Calu3 (cell line): ENCODE measurements around the gene MAP3K2. TPM values are rescaled to one million over a fixed set of nuclear protein-coding genes. Genes with fewer than 3 reads are reported as not detected.

ENCODE experiments used
- BruUV-seq: library from RNA; stranded (reverse); fragments of 400-500 nt; replicated peaks from 2 replicates; lab custom pipeline; 2021; lab: Mats Ljungman, UMichigan
- CTCF ChIA-PET: fragments of 300-600 bp; sonication (Branson Sonifier 250); formaldehyde crosslinking; loops from one replicate; lab custom pipeline; 2022; ENCODE audit warnings: antibody characterized with exemption; lab: Charles Lee
- DNase-seq: peaks from one replicate; pipeline ENCODE4 v3.0.0; 2022
- H3K27ac Mint-ChIP-seq: one replicate; pipeline ENCODE4 v1.8.0; 2022; ENCODE audit warnings: mixed read lengths; ENCODE audit not compliant: unreplicated experiment
- H3K27me3 Mint-ChIP-seq: one replicate; pipeline ENCODE4 v1.8.0; 2022; ENCODE audit warnings: mixed read lengths; ENCODE audit not compliant: unreplicated experiment
- H3K36me3 Mint-ChIP-seq: one replicate; pipeline ENCODE4 v1.8.0; 2022; ENCODE audit warnings: mild to moderate bottlenecking, moderate library complexity, mixed read lengths; ENCODE audit not compliant: insufficient read depth, unreplicated experiment
- H3K4me1 Mint-ChIP-seq: one replicate; pipeline ENCODE4 v1.8.0; 2022; ENCODE audit warnings: mild to moderate bottlenecking, low read depth, mixed read lengths; ENCODE audit not compliant: unreplicated experiment
- H3K4me3 Mint-ChIP-seq: one replicate; pipeline ENCODE4 v1.8.0; 2022; ENCODE audit warnings: mild to moderate bottlenecking, low read depth, moderate library complexity, mixed read lengths; ENCODE audit not compliant: unreplicated experiment
- H3K9me3 Mint-ChIP-seq: one replicate; pipeline ENCODE4 v1.8.0; 2022; ENCODE audit warnings: low read depth, mixed read lengths; ENCODE audit not compliant: unreplicated experiment
- CTCF ChIP-seq: fragments of 200-600 bp; IDR thresholded peaks from one replicate; pipeline ENCODE4 v1.8.0; 2022; ENCODE audit warnings: antibody characterized with exemption; ENCODE audit not compliant: unreplicated experiment
- intact Hi-C: fragments of 100-400 bp; cut with micrococcal nuclease; formaldehyde crosslinking; loops from one replicate; pipeline ENCODE4 v1.10.0; 2022; ENCODE audit not compliant: unreplicated experiment
- total RNA-seq: library from RNA; stranded (reverse); gene quantifications from 2 replicates; pipeline ENCODE4 v1.2.3, GENCODE V29; 2022

Gene MAP3K2
- total RNA-seq, 1 experiment from 2014 or later = 60.9 TPM

DNA sequence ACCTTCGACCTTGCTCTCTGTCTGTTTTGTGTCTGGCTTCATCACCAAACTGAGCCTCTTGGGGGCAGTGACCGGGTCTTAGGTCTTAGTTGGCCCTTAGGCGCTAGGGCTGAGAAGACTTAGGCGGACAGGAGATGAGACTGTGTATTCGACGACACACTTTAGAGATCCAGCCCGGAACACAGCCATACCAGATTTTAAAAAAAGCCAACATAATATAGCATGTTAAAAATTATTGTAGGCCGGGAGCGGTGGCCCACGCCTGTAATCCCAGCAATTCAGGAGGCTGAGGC lies 21.0 kb upstream of the MAP3K2 start:
- no peak for DNase-seq
- intact Hi-C loops = no loop called here
- CTCF ChIA-PET = interaction anchor here (1.1 to 1.4 kb wide), 3 partner anchors 14 to 132 kb away, joined by 3 read pairs; no protein-coding TSS in a partner anchor
- peak overlapping the region; percentile 69 for H3K27ac Mint-ChIP-seq
- H3K4me1 Mint-ChIP-seq = peaks cover 35% of the 10 kb centered on the region
- peaks cover 19% of the 10 kb centered on the region for H3K36me3 Mint-ChIP-seq
- peak overlapping the region; percentile 69 for H3K4me3 Mint-ChIP-seq
- no peaks in the 10 kb centered on the region for H3K27me3 Mint-ChIP-seq
- BruUV-seq = no TSS peak
- TF ChIP-seq CTCF = no peak
- no peaks in the 10 kb centered on the region for H3K9me3 Mint-ChIP-seq

DNA sequence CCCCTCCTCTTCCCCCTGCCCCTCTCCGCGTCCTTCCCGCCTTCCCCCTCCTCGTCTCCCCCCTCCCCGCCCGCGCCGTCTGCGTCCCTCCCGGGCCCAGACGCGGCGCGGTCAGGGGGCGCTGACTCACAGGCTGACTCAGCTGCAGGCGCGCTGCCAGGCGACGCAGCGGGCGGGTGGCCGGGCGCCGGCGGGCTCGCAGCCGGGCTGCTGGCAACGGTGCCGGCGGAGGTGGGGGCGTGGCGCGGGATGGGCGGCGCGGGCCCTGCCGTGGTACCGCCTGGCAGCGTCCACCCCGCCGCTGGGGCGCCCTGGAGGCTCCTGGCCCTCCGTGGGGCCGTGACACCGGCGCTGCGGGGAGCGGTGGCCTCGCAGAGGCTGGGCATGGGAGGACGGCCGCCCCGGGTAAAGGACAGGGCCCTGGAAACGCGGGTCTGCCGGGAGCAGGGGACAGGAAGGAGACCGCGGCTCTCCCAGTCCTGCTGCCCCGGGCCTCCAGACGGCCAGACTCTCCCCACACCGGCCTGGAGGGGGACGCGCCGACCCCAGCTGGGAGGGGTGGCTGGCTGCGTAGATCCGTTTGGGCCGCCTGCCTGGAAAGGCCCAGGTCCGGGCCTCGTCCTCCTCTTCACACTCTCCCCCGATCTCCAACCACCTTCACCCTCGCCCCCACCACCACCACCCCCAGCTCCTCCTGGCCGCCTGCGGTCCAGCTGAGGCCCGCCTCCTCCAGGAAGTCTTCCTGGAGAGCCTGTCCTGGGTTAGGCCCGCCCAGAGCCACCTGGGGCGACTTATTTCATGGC lies 20.4 kb upstream of the MAP3K2 start:
- H3K4me1 Mint-ChIP-seq = peaks cover 35% of the 10 kb centered on the region
- no peak for TF ChIP-seq CTCF
- intact Hi-C loops = no loop called here

GRCh38 chr2:127407661-127408003 lies 19.9 kb upstream of the MAP3K2 start:
- peak overlapping the region; percentile 69 for H3K4me3 Mint-ChIP-seq
- DNase-seq = no peak
- no peaks in the 10 kb centered on the region for H3K27me3 Mint-ChIP-seq
- H3K4me1 Mint-ChIP-seq = peaks cover 35% of the 10 kb centered on the region
- peak overlapping the region; percentile 50 for H3K27ac Mint-ChIP-seq
- TF ChIP-seq CTCF = no peak
- H3K9me3 Mint-ChIP-seq = no peaks in the 10 kb centered on the region
- CTCF ChIA-PET = interaction anchor here (0.5 to 1.4 kb wide), 2 partner anchors 15 to 552 kb away, joined by 3 read pairs; no protein-coding TSS in a partner anchor
- intact Hi-C loops = no loop called here
- peaks cover 20% of the 10 kb centered on the region for H3K36me3 Mint-ChIP-seq
- BruUV-seq = no TSS peak

More for the DNA sequence above, 20.4 kb upstream of the MAP3K2 start:
- peak; percentile 97 for DNase-seq
- H3K27me3 Mint-ChIP-seq = no peaks in the 10 kb centered on the region
- peak overlapping the region; percentile 69 for H3K4me3 Mint-ChIP-seq
- no peaks in the 10 kb centered on the region for H3K9me3 Mint-ChIP-seq
- H3K27ac Mint-ChIP-seq = peak overlapping the region; percentile 69
- CTCF ChIA-PET = interaction anchor here (0.5 to 1.4 kb wide), 4 partner anchors 15 to 551 kb away, joined by 3 read pairs; no protein-coding TSS in a partner anchor
- BruUV-seq = TSS peak; percentile 69
- peaks cover 19% of the 10 kb centered on the region for H3K36me3 Mint-ChIP-seq

GRCh38 chr2:127407091-127407490 lies 19.3 kb upstream of the MAP3K2 start:
- peaks cover 35% of the 10 kb centered on the region for H3K4me1 Mint-ChIP-seq
- BruUV-seq = no TSS peak
- TF ChIP-seq CTCF = no peak
- no peak for DNase-seq
- intact Hi-C loops = no loop called here
- H3K27ac Mint-ChIP-seq = peak overlapping the region; percentile 50
- CTCF ChIA-PET = no interaction called here
- H3K9me3 Mint-ChIP-seq = no peaks in the 10 kb centered on the region
- H3K27me3 Mint-ChIP-seq = no peaks in the 10 kb centered on the region
- peaks cover 25% of the 10 kb centered on the region for H3K36me3 Mint-ChIP-seq
- peak overlapping the region; percentile 69 for H3K4me3 Mint-ChIP-seq
